ENCODE results near the gene CYP1B1.

DNA sequence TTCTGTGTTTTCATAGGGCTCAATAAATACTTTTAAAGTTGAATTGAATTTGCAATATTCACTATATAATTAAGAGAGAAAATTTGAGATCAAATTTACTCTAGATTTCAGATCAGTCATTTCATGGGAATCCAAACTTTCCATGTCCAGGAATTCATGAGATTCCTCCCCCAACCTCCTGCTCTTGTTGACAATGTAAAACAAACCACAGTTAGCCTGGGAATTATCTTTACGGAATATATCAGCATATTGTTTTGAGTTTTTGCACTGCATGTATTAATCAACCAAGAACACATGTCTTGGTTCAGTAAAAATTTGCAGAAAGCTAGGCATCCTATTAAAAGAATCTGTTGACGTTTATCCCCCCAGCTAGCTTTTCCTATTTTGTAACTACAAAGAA, 42.3 kb downstream of the CYP1B1 start:
- TF ChIP-seq, protein P1, sequence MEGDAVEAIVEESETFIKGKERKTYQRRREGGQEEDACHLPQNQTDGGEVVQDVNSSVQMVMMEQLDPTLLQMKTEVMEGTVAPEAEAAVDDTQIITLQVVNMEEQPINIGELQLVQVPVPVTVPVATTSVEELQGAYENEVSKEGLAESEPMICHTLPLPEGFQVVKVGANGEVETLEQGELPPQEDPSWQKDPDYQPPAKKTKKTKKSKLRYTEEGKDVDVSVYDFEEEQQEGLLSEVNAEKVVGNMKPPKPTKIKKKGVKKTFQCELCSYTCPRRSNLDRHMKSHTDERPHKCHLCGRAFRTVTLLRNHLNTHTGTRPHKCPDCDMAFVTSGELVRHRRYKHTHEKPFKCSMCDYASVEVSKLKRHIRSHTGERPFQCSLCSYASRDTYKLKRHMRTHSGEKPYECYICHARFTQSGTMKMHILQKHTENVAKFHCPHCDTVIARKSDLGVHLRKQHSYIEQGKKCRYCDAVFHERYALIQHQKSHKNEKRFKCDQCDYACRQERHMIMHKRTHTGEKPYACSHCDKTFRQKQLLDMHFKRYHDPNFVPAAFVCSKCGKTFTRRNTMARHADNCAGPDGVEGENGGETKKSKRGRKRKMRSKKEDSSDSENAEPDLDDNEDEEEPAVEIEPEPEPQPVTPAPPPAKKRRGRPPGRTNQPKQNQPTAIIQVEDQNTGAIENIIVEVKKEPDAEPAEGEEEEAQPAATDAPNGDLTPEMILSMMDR (IDR thresholded peaks at IDR 0.05) = no peak
- no peak for TF ChIP-seq POLR2A (IDR thresholded peaks at IDR 0.05)

Data from lower leg skin (tissue), 3 donors.